ENCODE data around the gene OR4D2. TPM values are rescaled to one million over a fixed set of nuclear protein-coding genes. Genes with fewer than 3 reads are reported as not detected.
"Not testable (repeated sequence)": the region's sequence is repeated elsewhere in the genome, so short reads cannot be mapped to it uniquely, and the experiment has no call there.

The OR4D2 gene
- not detected for total RNA-seq

DNA sequence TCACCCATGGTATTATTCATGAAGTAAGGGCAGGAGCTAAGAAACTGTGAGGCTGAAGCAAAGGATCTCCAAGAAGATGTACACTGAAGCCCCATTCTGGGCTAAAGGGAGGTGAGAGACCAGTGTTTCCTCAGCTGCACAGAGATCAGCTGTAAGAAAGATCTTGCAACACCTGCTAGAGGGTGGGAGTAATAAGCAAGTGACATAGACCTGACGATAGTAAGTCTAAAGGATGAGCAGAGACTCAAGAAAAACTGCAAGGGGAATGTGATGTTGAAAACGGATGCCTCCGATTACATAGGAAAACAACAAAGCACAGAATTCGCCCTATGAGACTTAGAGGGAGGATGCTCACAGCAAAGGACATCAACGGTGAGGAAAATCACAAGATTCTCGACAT, at the start of gene OR4D2:
TSS of gene OR4D2 (plus strand) at position 301 of the 400 bp plus-strand sequence. CDS start 2,674 bp downstream, outside the sequence.
- H3K27me3 Mint-ChIP-seq, result no peaks in the 10 kb centered on the region
- H3K27ac Mint-ChIP-seq, result no peak within 1 kb of the TSS
- H3K9me3 Mint-ChIP-seq, result no peaks in the 10 kb centered on the region
- ChIA-PET POLR2A (no interaction called here), CTCF (no interaction called here)
- intact Hi-C loops (cut with micrococcal nuclease), result no loop called here
- H3K36me3 Mint-ChIP-seq, result no peaks in the 10 kb centered on the region
- no peak within 1 kb of the TSS for H3K4me3 Mint-ChIP-seq
- DNase-seq, result no peak
- H3K4me1 Mint-ChIP-seq (ENCODE audit: low read depth), result peaks cover 28% of the 10 kb centered on the region

- DNase-seq, result no peak
- peaks cover 7% of the 10 kb centered on the region for H3K4me1 Mint-ChIP-seq (ENCODE audit: low read depth)
- H3K36me3 Mint-ChIP-seq, result no peaks in the 10 kb centered on the region
- intact Hi-C loops (cut with micrococcal nuclease), result no loop called here
- POLR2A ChIA-PET, result no interaction called here
- no peaks in the 10 kb centered on the region for H3K27me3 Mint-ChIP-seq
- H3K4me3 Mint-ChIP-seq, result no peak overlapping the region
- no peak overlapping the region for H3K27ac Mint-ChIP-seq
- no peaks in the 10 kb centered on the region for H3K9me3 Mint-ChIP-seq
- CTCF ChIA-PET, result interaction anchor here (0.7 to 1.8 kb wide), 3 partner anchors 55 to 259 kb away, joined by 3 to 5 read pairs (median 3); no protein-coding TSS in a partner anchor
Observed at GRCh38 chr17:58117382-58117781, 49.4 kb upstream of the OR4D2 start.

DNA sequence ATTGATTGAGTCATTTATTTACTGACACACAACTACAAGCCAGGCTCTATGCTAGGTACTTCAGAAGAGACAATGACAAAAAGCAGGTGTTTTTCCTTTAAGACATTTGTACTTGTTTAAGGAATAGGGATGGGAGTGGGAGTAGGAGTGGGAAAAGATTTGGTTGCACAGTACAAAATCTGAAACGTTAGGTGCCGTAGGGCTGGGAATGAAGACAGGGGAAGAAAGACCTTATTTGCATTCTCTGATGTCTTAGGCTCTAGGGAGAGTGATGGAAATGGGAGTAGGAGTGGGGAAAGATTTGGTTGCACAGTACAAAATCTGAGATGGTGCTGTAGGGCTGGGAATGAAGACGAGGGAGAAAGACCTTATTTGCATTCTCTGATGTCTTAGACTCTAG, 47.3 kb upstream of the OR4D2 start:
- peaks cover 6% of the 10 kb centered on the region for H3K4me1 Mint-ChIP-seq (ENCODE audit: low read depth)
- no peaks in the 10 kb centered on the region for H3K9me3 Mint-ChIP-seq
- ChIA-PET POLR2A (no interaction called here), CTCF (no interaction called here)
- no peaks in the 10 kb centered on the region for H3K27me3 Mint-ChIP-seq
- H3K4me3 Mint-ChIP-seq, result no peak overlapping the region
- intact Hi-C loops (cut with micrococcal nuclease), result no loop called here
- H3K27ac Mint-ChIP-seq, result no peak overlapping the region
- DNase-seq, result no peak
- H3K36me3 Mint-ChIP-seq, result no peaks in the 10 kb centered on the region

- Mint-ChIP-seq H3K27ac (no peak overlapping the region), H3K36me3 (no peaks in the 10 kb centered on the region), H3K9me3 (no peaks in the 10 kb centered on the region), H3K4me1 (ENCODE audit: low read depth) (peaks cover 6% of the 10 kb centered on the region), H3K27me3 (no peaks in the 10 kb centered on the region), H3K4me3 (peak overlapping the region; percentile 15)
- intact Hi-C loops (cut with micrococcal nuclease), result no loop called here
- peak; percentile 38 for DNase-seq
- POLR2A ChIA-PET, result no interaction called here
- CTCF ChIA-PET, result no interaction called here
Observed at GRCh38 chr17:58120195-58120822, 46.5 kb upstream of the OR4D2 start.

DNA sequence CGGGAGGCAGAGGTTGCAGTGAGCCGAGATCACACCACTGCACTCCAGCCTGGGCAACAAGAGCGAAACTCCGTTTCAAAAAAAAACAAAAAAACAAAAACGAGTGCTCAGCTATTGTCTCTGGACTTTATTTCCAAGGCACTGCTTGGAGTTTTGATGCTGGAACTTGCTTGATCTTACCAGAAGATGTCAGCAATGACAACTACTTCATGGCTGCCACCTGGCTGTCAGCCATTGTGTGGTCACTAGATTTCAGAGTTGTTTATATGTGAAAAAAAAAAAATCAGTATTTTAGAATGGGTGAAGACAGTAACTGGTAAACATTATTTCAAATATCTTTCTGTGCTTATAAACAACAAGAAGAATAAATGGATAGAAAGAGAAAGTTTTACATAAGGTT, 44.9 kb upstream of the OR4D2 start:
- Mint-ChIP-seq H3K27me3 (no peaks in the 10 kb centered on the region), H3K4me1 (ENCODE audit: low read depth) (peaks cover 6% of the 10 kb centered on the region), H3K4me3 (no peak overlapping the region), H3K27ac (no peak overlapping the region), H3K9me3 (no peaks in the 10 kb centered on the region), H3K36me3 (no peaks in the 10 kb centered on the region)
- ChIA-PET CTCF (interaction anchor here (0.6 to 2.5 kb wide), 6 partner anchors 33 to 439 kb away, joined by 3 to 20 read pairs (median 4); no protein-coding TSS in a partner anchor), POLR2A (no interaction called here)
- peak; percentile 29 for DNase-seq
- intact Hi-C loops (cut with micrococcal nuclease), result loop anchor here (1.0 kb wide), 1 partner anchor 50 kb away; no protein-coding TSS in a partner anchor

DNA sequence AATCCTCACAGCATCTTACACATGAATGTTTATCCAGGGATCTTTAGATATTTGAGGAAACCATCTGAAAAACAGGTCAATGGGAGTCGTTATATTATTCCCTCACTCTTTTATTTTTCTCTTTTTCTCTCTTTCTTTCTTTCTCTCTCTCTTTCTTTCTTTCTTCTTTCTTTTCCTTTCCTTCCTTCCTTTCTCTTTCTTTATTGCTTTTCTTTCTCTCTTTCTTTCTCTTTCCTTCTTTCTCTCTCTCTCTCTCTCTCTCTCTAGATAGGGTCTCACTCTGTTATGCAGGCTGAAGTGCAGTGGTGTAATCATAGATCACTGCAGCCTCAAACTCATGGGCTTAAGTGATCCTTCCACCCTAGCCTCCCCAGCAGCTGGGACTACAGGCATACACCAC, 38.9 kb upstream of the OR4D2 start:
- Mint-ChIP-seq H3K4me1 (ENCODE audit: low read depth) (peaks cover 2% of the 10 kb centered on the region), H3K27me3 (no peaks in the 10 kb centered on the region), H3K36me3 (no peaks in the 10 kb centered on the region), H3K4me3 (no peak overlapping the region), H3K27ac (no peak overlapping the region), H3K9me3 (no peaks in the 10 kb centered on the region)
- ChIA-PET POLR2A (no interaction called here), CTCF (interaction anchor here (0.7 kb wide), 1 partner anchor 295 kb away, joined by 3 read pairs; no protein-coding TSS in a partner anchor)
- no peak for DNase-seq
- intact Hi-C loops (cut with micrococcal nuclease), result no loop called here

GRCh38 chr17:58132697-58133096, 34.1 kb upstream of the OR4D2 start:
- DNase-seq; H3K4me3 Mint-ChIP-seq; intact Hi-C loops (cut with micrococcal nuclease); H3K9me3 Mint-ChIP-seq; H3K36me3 Mint-ChIP-seq; H3K27ac Mint-ChIP-seq; H3K27me3 Mint-ChIP-seq; POLR2A ChIA-PET; CTCF ChIA-PET; H3K4me1 Mint-ChIP-seq (ENCODE audit: low read depth): not testable (repeated sequence)

GRCh38 chr17:58136669-58137279, 30.0 kb upstream of the OR4D2 start:
- Mint-ChIP-seq H3K27me3 (no peaks in the 10 kb centered on the region), H3K36me3 (peaks cover 3% of the 10 kb centered on the region), H3K9me3 (peaks cover 7% of the 10 kb centered on the region), H3K4me1 (ENCODE audit: low read depth) (no peaks in the 10 kb centered on the region), H3K27ac (no peak overlapping the region), H3K4me3 (no peak overlapping the region)
- CTCF ChIA-PET, result interaction anchor here (0.8 to 1.6 kb wide), 3 partner anchors 18 to 304 kb away, joined by 3 to 4 read pairs (median 4); no protein-coding TSS in a partner anchor
- intact Hi-C loops (cut with micrococcal nuclease), result no loop called here
- POLR2A ChIA-PET, result no interaction called here
- DNase-seq, result no peak

- peaks cover 28% of the 10 kb centered on the region for H3K9me3 Mint-ChIP-seq
- H3K27ac Mint-ChIP-seq, result no peak overlapping the region
- H3K27me3 Mint-ChIP-seq, result no peaks in the 10 kb centered on the region
- intact Hi-C loops (cut with micrococcal nuclease), result no loop called here
- no peaks in the 10 kb centered on the region for H3K4me1 Mint-ChIP-seq (ENCODE audit: low read depth)
- no peak overlapping the region for H3K4me3 Mint-ChIP-seq
- H3K36me3 Mint-ChIP-seq, result peaks cover 21% of the 10 kb centered on the region
- ChIA-PET CTCF (no interaction called here), POLR2A (no interaction called here)
- no peak for DNase-seq
Observed at GRCh38 chr17:58141505-58141904, 25.3 kb upstream of the OR4D2 start.

DNA sequence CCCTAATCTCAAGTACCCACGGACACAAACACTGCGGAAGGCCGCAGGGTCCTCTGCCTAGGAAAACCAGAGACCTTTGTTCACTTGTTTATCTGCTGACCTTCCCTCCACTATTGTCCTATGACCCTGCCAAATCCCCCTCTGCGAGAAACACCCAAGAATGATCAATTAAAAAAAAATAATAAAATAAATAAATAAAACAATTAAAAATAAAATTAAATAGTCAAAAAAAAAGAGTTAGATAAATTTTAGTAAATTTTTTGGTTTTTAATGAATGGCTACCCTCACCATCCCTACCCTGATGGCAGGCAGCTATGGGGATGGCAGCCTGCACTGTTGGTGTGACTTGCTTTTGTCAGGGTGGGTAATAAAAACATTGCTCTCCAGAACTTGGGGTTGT, 23.4 kb upstream of the OR4D2 start:
- Mint-ChIP-seq H3K36me3 (peaks cover 22% of the 10 kb centered on the region), H3K9me3 (peaks cover 34% of the 10 kb centered on the region)
- CTCF ChIA-PET; intact Hi-C loops (cut with micrococcal nuclease); H3K27ac Mint-ChIP-seq; H3K4me3 Mint-ChIP-seq; DNase-seq; H3K27me3 Mint-ChIP-seq; H3K4me1 Mint-ChIP-seq (ENCODE audit: low read depth): not testable (repeated sequence)
- POLR2A ChIA-PET, result interaction anchor here (0.7 kb wide), 1 partner anchor 152 kb away, joined by 5 read pairs; no protein-coding TSS in a partner anchor

DNA sequence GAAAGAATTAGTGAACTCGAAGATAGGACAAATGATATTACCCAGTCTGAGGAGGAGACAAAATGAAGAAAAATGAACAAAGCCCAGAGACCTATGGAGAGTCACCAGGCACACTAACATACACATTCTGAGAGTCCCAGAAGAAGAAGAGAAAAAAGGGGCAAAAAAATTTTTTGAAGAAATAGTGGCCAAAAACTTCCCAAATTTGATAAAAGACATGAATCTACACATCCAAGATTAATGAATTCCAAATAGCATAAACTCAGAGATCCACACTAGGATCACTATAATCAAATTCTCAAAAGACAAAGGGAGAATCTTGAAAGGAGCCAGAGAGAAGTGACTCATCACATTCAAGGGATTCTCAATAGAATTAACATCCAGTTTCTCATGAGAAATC, 22.0 kb upstream of the OR4D2 start:
- peaks cover 24% of the 10 kb centered on the region for H3K36me3 Mint-ChIP-seq
- peaks cover 2% of the 10 kb centered on the region for H3K4me1 Mint-ChIP-seq (ENCODE audit: low read depth)
- no peaks in the 10 kb centered on the region for H3K27me3 Mint-ChIP-seq

DNA sequence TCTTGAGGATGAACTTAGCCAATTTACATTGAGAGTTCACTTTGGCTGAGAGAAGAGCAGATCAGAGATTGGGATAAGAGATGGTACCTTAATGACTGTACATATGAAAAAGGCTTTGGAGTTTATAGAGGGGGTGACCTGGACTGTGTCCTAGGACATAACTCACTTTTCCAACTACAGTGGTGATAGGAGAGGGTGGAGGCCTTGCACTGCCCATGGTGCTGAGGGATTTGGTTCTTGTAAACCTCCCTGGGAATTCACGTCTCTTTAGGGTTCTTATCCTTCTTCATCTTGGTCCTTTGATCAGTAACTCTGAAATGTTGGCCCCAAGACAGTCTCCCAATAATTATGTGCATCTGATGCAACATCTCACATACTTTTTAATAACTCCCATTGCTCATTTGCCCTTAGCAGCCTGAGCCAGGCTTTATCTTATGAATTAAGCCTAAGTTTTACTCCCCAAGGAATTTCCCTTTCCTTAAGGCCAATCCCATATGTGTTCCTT, 18.8 kb upstream of the OR4D2 start, which contains the start of gene OR4D1:
TSS of gene OR4D1 (plus strand) at position 455 of the 505 bp plus-strand sequence. CDS start 6,770 bp downstream, outside the sequence.
- H3K36me3 Mint-ChIP-seq, result peaks cover 24% of the 10 kb centered on the region
- peaks cover 34% of the 10 kb centered on the region for H3K9me3 Mint-ChIP-seq
- ChIA-PET CTCF (interaction anchor here (2.1 kb wide), 1 partner anchor 24 kb away, joined by 7 read pairs; no protein-coding TSS in a partner anchor), POLR2A (no interaction called here)
- no peaks in the 10 kb centered on the region for H3K27me3 Mint-ChIP-seq
- peaks cover 18% of the 10 kb centered on the region for H3K4me1 Mint-ChIP-seq (ENCODE audit: low read depth)
- H3K4me3 Mint-ChIP-seq, result no peak within 1 kb of the TSS
- intact Hi-C loops (cut with micrococcal nuclease), result no loop called here
- no peak within 1 kb of the TSS for H3K27ac Mint-ChIP-seq
- DNase-seq, result no peak

More for the DNA sequence above, 22.0 kb upstream of the OR4D2 start:
- CTCF ChIA-PET, result no interaction called here
- intact Hi-C loops (cut with micrococcal nuclease), result no loop called here
- Mint-ChIP-seq H3K4me3 (no peak overlapping the region), H3K9me3 (peaks cover 34% of the 10 kb centered on the region), H3K27ac (no peak overlapping the region)
- POLR2A ChIA-PET, result no interaction called here
- DNase-seq, result no peak
